ENCODE data around the gene AFF1.

- no peak for TF ChIP-seq CTCF (conservative IDR thresholded peaks at IDR 0.05; ENCODE audit: low read length)
- TF ChIP-seq EZH2phosphoT487 (IDR thresholded peaks at IDR 0.05; ENCODE audit: borderline replicate concordance, low read depth, low read length): no peak
Observed at GRCh38 chr4:86963697-86964096, 28.9 kb downstream of the AFF1 start.
